ENCODE results near the gene ZNF468.
"Not testable (repeated sequence)": the region's sequence is repeated elsewhere in the genome, so short reads cannot be mapped to it uniquely, and the experiment has no call there.

DNA sequence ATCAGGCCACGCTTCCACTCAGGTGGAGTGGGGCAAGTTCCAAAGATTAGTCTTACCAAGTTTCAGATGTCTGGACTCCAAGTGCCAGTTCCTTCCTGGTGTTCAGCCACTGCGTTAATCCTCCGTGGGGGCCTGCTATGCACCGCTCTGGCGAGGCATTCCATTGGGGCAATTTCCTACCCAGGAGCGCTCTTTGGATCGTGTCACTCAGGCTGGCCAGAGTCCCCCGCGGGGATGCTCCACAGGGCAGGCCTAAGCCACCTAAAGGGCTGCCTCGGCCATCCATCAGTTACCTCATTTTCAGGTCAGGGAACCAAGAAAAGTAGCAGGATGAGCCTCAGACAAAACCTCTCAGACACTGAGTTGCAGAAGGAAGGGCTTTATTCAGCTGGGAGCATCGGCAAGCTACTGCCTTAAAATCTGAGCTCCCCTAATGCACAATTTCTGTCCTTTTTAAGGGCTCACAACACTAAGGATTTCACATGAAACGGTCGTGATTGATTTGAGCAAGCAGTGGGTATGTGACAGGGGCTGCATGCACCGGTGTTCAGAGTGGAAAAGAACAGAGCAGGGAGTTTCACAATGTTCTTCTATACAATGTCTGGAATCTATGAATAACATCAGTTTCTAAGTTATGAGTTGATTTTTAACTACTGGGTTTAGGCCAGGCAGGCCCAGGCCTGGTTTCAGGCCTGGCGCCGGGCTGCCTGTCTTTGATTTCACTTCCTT is 46.8 kb upstream of the ZNF468 start:
- not testable (repeated sequence) for TF ChIP-seq POLR2AphosphoS5 (IDR thresholded peaks at IDR 0.05; ENCODE audit: borderline replicate concordance, low read depth, low read length); EZH2 (IDR thresholded peaks at IDR 0.05); FOXP2 (optimal IDR thresholded peaks at IDR 0.05; ENCODE audit: control extremely low read depth, extremely low read length, insufficient read depth)
